ENCODE results near the gene HBZ. TPM values are rescaled to one million over a fixed set of nuclear protein-coding genes. Genes with fewer than 3 reads are reported as not detected.
A peak's percentile ranks its signal among the peaks of the same experiment; 100 is the strongest.

Gene HBZ
- total RNA-seq = not detected in 2 replicates

DNA sequence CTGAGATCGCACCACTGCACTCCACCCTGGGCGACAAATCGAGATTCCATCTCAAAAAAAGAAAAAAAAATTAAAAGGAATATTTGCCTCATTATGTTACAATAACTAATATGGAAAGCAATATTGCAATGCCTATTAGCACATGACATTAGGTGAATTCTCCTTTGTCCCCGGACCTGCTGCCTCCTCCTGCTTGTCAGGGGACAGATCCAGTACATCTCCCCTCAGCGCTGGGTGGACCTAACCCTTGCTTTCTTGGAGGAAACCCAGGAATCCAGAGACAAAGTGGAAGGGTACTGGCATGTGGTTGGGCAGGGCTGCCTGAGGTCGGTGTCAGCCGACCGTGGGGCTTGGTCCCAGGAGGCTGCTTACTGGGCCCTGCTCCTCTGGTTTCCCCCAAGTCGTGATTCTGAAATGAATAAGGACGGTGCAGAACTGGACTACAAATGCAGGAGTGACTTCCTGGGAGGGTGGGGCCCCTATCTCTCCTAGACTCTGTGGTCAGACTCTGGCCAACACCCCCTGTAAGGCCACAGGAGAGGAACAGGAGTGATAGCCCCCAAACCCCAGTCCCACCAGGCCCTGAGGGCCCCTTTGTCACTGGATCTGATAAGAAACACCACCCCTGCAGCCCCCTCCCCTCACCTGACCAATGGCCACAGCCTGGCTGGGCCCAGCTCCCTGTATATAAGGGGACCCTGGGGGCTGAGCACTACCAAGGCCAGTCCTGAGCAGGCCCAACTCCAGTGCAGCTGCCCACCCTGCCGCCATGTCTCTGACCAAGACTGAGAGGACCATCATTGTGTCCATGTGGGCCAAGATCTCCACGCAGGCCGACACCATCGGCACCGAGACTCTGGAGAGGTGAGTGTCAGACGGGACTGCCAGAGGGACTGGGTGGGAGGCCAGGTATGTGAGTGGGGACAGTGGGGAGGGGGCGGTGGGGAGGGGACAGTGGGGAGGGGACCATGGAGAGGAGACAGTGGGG lies at the start of gene HBZ:
Gene HBZ, plus strand, starts transcription at position 504 of the 988 bp plus-strand sequence. Its CDS starts 266 bp downstream, at position 770.
- intact Hi-C loops (cut with micrococcal nuclease) = no loop called here
- Mint-ChIP-seq H3K36me3 (ENCODE audit: low read depth) (peaks cover 2% of the 10 kb centered on the region), H3K27me3 (peaks cover 38% of the 10 kb centered on the region), H3K9me3 (no peaks in the 10 kb centered on the region), H3K27ac (no peak within 1 kb of the TSS), H3K4me3 (peak within 1 kb of the TSS; percentile 55), H3K4me1 (peaks cover 6% of the 10 kb centered on the region)
- no peak for DNase-seq

DNA sequence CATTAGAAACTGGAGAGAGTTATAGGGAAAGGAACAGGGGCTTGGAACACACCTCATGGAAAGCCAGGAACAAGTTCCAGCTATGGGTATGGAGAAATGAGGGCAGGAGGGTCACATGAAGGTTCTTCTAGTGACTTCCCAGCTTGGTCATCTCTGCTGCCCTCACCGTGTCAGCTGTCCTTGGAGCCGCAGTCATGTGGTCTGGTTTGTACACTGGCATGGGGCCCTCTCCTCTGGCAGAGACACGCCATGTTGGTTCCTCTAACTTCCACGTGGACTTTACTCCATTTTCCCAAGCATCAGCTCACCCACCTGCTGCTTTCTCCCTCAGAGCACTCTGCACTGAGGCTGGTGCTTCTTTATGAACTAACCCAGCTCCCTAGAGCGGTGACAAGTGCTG lies 48.1 kb upstream of the HBZ start:
- Mint-ChIP-seq H3K27ac (no peak overlapping the region), H3K4me3 (no peak overlapping the region), H3K36me3 (ENCODE audit: low read depth) (peaks cover 12% of the 10 kb centered on the region), H3K27me3 (no peaks in the 10 kb centered on the region), H3K4me1 (no peaks in the 10 kb centered on the region), H3K9me3 (no peaks in the 10 kb centered on the region)
- intact Hi-C loops (cut with micrococcal nuclease) = no loop called here
- DNase-seq = no peak

DNA sequence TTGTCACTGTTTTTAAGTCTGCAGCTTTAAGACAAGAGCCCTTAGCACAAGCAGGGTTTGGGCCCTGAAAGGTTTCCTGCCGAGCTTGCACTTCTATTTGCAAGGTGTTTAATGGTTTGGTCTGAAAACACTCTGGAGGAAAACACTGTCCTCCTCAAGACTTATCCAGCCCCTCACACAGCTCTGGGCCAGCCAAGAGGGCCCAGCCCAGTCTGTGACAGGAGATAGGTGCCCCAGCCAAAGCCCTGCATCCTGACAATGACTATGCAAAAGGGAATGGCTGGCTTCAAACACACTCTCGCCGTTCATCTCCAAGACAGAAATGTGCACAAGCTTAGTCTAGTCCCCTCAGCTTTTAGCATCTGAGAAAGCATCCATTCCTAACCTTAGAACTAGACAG lies 47.5 kb upstream of the HBZ start:
- no peaks in the 10 kb centered on the region for H3K4me1 Mint-ChIP-seq
- intact Hi-C loops (cut with micrococcal nuclease) = no loop called here
- no peak overlapping the region for H3K4me3 Mint-ChIP-seq
- no peak overlapping the region for H3K27ac Mint-ChIP-seq
- no peaks in the 10 kb centered on the region for H3K27me3 Mint-ChIP-seq
- no peaks in the 10 kb centered on the region for H3K9me3 Mint-ChIP-seq
- H3K36me3 Mint-ChIP-seq (ENCODE audit: low read depth) = peaks cover 12% of the 10 kb centered on the region
- no peak for DNase-seq

DNA sequence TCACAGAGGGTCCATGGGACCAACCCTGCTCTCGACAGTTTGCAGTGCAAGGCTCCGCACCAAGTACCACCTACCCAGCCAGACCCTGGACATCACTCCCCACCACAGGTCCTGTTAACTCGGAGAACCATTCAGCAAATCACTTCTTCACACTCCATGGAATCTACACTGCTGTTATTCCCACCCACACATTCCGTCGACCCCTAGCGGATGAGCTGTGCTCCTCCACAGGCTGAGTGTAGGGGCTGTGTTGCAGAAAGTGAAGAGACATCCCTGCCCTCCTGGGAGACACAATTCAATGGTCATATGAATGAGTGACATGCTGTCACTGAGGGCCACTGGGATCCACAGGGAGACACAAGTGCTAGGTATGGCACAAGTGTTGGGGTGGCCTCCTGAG lies 46.9 kb upstream of the HBZ start:
- Mint-ChIP-seq H3K36me3 (ENCODE audit: low read depth) (peaks cover 15% of the 10 kb centered on the region), H3K27ac (no peak overlapping the region)
- intact Hi-C loops (cut with micrococcal nuclease) = no loop called here

DNA sequence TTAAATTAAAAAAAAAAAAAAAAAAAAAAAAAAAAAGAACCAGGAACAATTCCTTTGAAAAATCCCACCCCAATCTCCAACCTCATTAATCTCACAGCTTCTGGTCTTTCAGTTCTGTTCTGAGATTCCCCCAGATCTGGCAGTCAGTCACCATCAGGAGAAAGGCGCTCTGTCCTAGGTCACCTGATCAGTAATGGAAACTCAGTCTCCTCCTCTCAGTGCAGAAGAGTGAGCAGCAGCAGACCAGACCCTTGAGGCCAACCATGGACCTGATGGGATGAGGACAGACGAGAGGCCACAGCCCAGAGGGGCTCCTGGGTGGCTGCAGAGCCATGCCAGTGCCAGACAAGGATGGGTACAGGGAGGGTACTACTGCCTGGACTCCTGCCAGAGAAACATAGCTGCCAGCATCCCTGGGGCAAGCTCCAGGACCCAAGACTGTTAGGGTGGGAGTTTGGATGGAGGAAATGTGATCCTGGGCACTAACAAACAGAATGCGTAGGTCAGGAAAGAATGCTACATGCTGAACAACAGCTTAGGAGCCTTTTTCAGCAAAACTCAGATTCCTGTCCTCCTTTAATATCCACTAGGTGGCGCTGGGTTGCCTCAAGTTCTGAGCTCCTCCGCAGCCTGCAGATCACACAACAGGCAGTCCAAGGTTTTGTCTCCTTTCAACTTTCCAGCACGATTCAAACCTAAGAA lies 45.7 kb upstream of the HBZ start:
- Mint-ChIP-seq H3K4me3 (no peak overlapping the region), H3K27me3 (no peaks in the 10 kb centered on the region), H3K9me3 (no peaks in the 10 kb centered on the region), H3K27ac (no peak overlapping the region), H3K36me3 (ENCODE audit: low read depth) (peaks cover 18% of the 10 kb centered on the region), H3K4me1 (no peaks in the 10 kb centered on the region)
- intact Hi-C loops (cut with micrococcal nuclease) = loop anchor here (1.0 kb wide), 2 partner anchors 75 to 256 kb away; no protein-coding TSS in a partner anchor
- DNase-seq = peak; percentile 88

More for the DNA sequence above, 46.9 kb upstream of the HBZ start:
- Mint-ChIP-seq H3K4me3 (no peak overlapping the region), H3K9me3 (no peaks in the 10 kb centered on the region), H3K4me1 (no peaks in the 10 kb centered on the region), H3K27me3 (no peaks in the 10 kb centered on the region)
- no peak for DNase-seq

DNA sequence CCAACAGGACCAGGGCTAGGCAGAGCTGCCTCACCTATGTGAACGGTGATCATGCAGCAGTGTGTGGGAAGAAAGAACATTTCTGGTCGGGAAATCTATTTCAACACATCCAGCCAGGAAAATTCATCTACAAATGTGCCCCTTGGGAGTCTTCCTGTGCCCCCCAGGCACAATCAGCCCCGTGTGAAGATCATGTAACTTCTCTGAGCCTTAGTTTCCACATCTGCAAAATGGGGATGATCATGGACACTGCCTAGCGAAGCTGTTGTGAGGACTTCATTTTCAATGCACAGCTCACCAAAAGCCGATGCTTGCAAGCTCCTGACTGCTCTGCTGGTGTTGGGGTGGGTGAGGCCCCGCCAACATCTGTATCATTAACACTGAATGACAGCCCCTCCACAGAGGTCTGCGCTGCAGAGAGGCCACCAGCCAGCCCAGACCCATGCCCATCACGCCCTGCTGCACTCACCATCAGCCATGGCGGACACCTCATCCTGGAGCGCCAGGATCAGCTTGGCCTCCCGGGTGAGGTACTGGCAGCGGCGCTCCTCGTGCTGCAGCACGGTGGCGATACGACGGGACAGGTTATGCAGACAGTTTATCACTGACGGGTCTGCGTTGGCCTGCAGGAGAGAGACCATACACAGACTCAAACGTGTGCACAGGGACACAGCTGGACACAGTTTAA lies 40.1 kb upstream of the HBZ start:
- Mint-ChIP-seq H3K27ac (no peak overlapping the region), H3K36me3 (ENCODE audit: low read depth) (peaks cover 31% of the 10 kb centered on the region), H3K4me3 (no peak overlapping the region), H3K4me1 (peaks cover 11% of the 10 kb centered on the region), H3K9me3 (no peaks in the 10 kb centered on the region), H3K27me3 (no peaks in the 10 kb centered on the region)
- no peak for DNase-seq
- intact Hi-C loops (cut with micrococcal nuclease) = no loop called here

DNA sequence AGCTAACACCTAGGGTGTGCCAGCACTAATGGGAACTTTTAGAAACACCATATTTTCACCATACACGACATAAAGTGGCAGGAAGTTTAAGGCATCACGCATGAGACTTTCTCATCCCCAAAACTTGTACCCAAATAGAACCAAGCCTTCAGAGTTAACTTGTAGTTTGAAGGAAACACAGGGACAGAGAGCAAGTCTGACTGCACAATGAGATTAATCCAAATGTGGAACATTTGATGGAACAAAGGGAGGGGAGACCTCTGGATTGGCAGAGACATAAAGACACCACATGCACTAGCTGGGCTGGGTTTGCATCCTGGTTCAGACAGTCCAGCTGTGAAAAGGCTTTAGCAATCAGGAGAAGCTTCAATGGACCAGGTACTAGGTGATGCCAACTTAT lies 38.1 kb upstream of the HBZ start:
- intact Hi-C loops (cut with micrococcal nuclease) = no loop called here
- no peak overlapping the region for H3K27ac Mint-ChIP-seq
- H3K27me3 Mint-ChIP-seq = no peaks in the 10 kb centered on the region
- H3K4me3 Mint-ChIP-seq = no peak overlapping the region
- peaks cover 11% of the 10 kb centered on the region for H3K4me1 Mint-ChIP-seq
- H3K9me3 Mint-ChIP-seq = no peaks in the 10 kb centered on the region
- no peak for DNase-seq
- peaks cover 25% of the 10 kb centered on the region for H3K36me3 Mint-ChIP-seq (ENCODE audit: low read depth)

DNA sequence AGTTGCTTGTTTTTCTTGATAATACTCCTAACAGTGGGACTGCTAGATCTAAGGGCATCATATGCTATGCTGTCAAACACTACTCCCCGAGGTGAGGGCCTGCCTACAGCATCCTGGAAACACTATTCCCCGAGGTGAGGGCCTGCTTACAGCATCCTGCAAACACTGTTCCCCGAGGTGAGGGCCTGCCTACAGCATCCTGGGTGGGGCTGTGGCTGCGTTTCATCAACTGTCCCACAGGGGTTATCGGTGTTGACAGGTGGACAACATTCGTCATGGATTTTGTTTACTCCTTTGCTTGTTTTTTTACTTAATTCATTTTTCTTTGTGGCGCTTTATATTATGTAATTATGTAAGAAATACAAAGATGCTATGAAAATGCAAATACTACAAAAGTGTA lies 36.4 kb upstream of the HBZ start:
- Mint-ChIP-seq H3K27me3 (no peaks in the 10 kb centered on the region), H3K9me3 (no peaks in the 10 kb centered on the region), H3K4me3 (no peak overlapping the region), H3K36me3 (ENCODE audit: low read depth) (peaks cover 23% of the 10 kb centered on the region), H3K4me1 (peaks cover 11% of the 10 kb centered on the region), H3K27ac (no peak overlapping the region)
- DNase-seq = no peak
- intact Hi-C loops (cut with micrococcal nuclease) = no loop called here

DNA sequence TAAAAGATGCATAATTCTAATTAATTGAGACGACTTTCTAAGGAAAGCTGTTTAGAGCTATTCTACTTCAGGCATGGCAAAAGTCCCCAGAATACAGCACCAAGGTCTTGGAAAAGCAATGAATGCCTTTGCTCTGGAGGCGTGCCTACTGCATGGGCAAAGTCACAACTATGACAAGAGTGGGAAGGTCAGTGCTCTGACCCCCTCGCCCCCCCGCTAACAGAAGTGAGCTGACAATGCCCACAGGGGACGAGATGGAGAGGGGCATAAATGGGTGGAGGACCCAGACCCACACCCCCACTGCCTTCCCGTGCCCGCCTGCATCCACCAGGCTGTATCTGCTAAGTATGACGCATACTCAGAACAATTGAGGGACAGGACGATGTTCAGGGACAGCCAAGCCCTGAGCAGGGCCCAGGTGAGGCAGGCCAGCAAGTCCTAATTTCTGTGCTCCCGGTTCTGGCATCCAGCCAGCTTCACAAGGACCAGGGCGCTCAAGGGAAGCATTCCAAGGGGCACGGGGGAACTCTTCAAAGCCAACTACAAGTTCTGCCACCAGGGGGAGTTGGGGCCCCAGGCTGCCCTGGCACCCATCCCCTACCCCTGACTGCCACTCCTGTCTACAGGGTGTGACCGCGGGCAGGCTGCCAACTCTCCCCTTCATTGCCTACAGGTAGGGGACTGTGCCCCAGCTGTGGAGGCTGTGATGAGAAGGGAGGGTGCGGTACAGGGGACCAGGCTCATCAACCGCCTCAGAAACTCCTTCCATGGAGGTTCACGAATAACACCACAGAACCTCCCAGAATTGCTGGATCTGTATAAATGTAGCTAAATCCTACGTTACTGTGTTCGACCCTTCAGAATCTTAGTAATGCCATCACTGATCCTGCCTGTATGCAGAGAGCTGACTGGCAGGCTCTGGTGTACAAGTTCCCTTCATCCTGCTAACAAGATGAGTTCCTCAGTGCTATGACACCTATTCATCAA lies 34.8 kb upstream of the HBZ start:
- Mint-ChIP-seq H3K4me3 (no peak overlapping the region), H3K36me3 (ENCODE audit: low read depth) (peaks cover 13% of the 10 kb centered on the region), H3K9me3 (no peaks in the 10 kb centered on the region), H3K27ac (no peak overlapping the region), H3K27me3 (no peaks in the 10 kb centered on the region), H3K4me1 (peaks cover 11% of the 10 kb centered on the region)
- DNase-seq = peak; percentile 89
- intact Hi-C loops (cut with micrococcal nuclease) = no loop called here

DNA sequence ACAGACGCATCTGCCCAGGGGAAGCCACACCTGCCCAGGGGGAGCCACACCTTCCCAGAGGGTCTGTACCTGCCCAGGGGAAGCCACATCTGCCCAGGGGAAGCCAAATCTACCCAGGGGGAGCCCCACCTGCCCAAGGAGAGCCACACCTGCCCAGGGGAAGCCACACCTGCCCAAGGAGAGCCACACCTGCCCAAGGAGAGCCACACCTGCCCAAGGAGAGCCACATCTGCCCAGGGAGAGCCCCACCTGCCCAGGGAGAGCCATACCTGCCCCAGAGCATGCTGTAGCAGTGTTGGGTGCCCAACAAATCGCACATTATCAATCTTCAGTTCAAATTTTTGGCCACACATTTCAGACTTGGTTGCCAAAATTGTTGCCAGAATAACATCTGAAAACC lies 33.6 kb upstream of the HBZ start:
- H3K27ac Mint-ChIP-seq = no peak overlapping the region
- H3K4me1 Mint-ChIP-seq = peaks cover 4% of the 10 kb centered on the region
- no peaks in the 10 kb centered on the region for H3K9me3 Mint-ChIP-seq
- peaks cover 13% of the 10 kb centered on the region for H3K36me3 Mint-ChIP-seq (ENCODE audit: low read depth)
- intact Hi-C loops (cut with micrococcal nuclease) = no loop called here
- H3K27me3 Mint-ChIP-seq = no peaks in the 10 kb centered on the region
- no peak overlapping the region for H3K4me3 Mint-ChIP-seq
- DNase-seq = no peak

DNA sequence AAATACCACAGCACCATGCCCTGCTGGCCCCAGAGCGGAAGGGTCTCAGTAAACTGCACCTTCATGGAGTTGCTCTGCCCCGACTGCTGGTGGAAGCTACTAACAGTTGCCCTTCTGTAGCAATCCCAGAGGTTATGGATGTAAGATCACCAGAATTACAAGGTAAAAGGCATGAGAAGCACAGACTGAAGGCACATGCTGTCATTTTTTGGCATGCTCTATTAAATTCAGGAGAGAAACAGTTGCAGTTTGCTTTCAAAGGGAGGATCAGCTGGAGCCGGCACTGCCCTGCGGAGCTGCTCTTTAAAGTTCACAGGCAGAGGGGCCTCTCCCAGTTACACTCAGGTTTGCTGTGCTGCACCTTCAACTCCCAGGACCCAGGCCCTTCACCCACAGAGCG lies 33.1 kb upstream of the HBZ start:
- H3K27me3 Mint-ChIP-seq = no peaks in the 10 kb centered on the region
- intact Hi-C loops (cut with micrococcal nuclease) = no loop called here
- H3K36me3 Mint-ChIP-seq (ENCODE audit: low read depth) = peaks cover 14% of the 10 kb centered on the region
- no peak for DNase-seq
- H3K4me3 Mint-ChIP-seq = no peak overlapping the region
- peaks cover under 1% of the 10 kb centered on the region for H3K4me1 Mint-ChIP-seq
- no peak overlapping the region for H3K27ac Mint-ChIP-seq
- no peaks in the 10 kb centered on the region for H3K9me3 Mint-ChIP-seq

DNA sequence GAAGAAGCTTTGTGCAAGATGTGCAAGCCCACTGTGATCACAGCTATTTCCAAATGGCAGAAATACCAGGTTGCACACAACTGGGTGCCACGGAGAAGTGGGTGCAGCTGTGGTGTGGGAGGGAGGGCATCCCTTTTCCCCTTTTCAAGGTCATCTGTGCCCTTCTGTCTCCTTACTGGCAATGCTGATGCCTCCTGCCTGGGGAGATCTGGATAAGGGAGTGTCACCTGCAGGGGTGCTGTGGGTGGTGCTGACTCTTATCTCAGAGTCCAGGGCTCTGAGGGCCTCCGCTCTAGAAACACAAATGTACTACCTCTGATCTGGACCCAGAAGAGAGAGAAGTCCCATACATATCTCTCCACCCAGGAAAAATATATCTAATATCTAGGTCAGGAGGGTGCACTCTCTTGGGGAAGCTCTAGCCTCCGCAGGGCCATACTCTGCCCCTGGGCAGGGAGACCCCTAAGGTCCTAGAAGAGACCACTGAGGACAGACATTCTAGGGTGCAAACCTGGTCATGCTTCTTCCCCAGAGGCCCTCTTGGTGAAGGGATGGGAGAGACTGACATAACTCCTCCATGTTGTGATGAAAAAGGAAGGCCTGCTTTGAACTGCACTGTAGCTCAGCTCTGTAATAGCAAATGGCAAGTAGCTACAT lies 32.5 kb upstream of the HBZ start:
- intact Hi-C loops (cut with micrococcal nuclease) = no loop called here
- Mint-ChIP-seq H3K4me1 (no peaks in the 10 kb centered on the region), H3K27me3 (no peaks in the 10 kb centered on the region), H3K4me3 (no peak overlapping the region), H3K27ac (no peak overlapping the region), H3K9me3 (no peaks in the 10 kb centered on the region), H3K36me3 (ENCODE audit: low read depth) (peaks cover 14% of the 10 kb centered on the region)
- no peak for DNase-seq
